Mesothelial cell of epicardium (in vitro differentiated cells): ENCODE results near the gene SNAPC1. TPM values are rescaled to one million over a fixed set of nuclear protein-coding genes. Genes with fewer than 3 reads are reported as not detected.
A peak's percentile ranks its signal among the peaks of the same experiment; 100 is the strongest.

Experiments used
- DNase-seq, 2 experiments: peaks; one replicate each; pipeline ENCODE4 v3.0.0; 2021; ENCODE audit warnings: low spot score in 2 of 2; ENCODE audit not compliant: unreplicated experiment in 2 of 2
- H3K27ac Mint-ChIP-seq: 2 replicates; pipeline ENCODE4 v1.8.0; 2021; ENCODE audit warnings: mixed read lengths
- H3K27me3 Mint-ChIP-seq: 2 replicates; pipeline ENCODE4 v1.8.0; 2021; ENCODE audit warnings: low read depth, mixed read lengths
- H3K36me3 Mint-ChIP-seq: 2 replicates; pipeline ENCODE4 v1.8.0; 2021; ENCODE audit warnings: mixed read lengths
- H3K4me1 Mint-ChIP-seq: 2 replicates; pipeline ENCODE4 v1.8.0; 2021; ENCODE audit warnings: mixed read lengths
- H3K4me3 Mint-ChIP-seq: 2 replicates; pipeline ENCODE4 v1.8.0; 2021; ENCODE audit warnings: mild to moderate bottlenecking, moderate library complexity, mixed read lengths
- H3K9me3 Mint-ChIP-seq: 2 replicates; pipeline ENCODE4 v1.8.0; 2021; ENCODE audit warnings: mixed read lengths
- total RNA-seq: library from RNA; stranded (reverse); gene quantifications from 3 replicates; pipeline ENCODE4 v1.2.1, GENCODE V29; 2021
- TF ChIP-seq, protein P1 (sequence below): fragments of 200-600 bp; sonication (generic); IDR thresholded peaks from one replicate; pipeline ENCODE4 v1.5.0; 2021; ENCODE audit warnings: antibody characterized with exemption; ENCODE audit not compliant: unreplicated experiment

Gene SNAPC1
- total RNA-seq, 1 donor from 2014 or later: 6.2 TPM

DNA sequence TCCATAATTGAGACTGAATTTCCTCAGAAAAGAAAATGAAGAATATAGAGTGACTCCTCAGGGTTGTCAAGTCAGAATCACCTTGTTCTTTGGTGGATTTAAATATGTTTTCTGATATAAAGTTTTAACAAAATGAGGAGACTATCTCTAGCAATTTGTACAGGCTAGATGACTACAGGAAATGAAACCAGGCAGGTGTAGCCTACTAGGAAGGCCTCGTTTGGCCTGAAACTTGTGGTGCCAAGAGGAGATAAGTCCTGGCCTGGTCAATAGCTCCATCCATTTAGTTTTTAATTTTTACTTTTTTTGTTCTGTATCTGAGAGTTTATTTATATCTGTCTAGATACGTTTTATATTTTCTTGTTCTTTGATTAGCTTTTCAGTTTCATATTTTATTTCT is 41.5 kb downstream of the SNAPC1 start:
- Mint-ChIP-seq H3K4me1 (peaks cover 5% of the 10 kb centered on the region), H3K9me3 (no peaks in the 10 kb centered on the region), H3K27me3 (peaks cover 2% of the 10 kb centered on the region), H3K4me3 (no peak overlapping the region), H3K27ac (no peak overlapping the region), H3K36me3 (peaks cover 2% of the 10 kb centered on the region)
- TF ChIP-seq, protein P1, sequence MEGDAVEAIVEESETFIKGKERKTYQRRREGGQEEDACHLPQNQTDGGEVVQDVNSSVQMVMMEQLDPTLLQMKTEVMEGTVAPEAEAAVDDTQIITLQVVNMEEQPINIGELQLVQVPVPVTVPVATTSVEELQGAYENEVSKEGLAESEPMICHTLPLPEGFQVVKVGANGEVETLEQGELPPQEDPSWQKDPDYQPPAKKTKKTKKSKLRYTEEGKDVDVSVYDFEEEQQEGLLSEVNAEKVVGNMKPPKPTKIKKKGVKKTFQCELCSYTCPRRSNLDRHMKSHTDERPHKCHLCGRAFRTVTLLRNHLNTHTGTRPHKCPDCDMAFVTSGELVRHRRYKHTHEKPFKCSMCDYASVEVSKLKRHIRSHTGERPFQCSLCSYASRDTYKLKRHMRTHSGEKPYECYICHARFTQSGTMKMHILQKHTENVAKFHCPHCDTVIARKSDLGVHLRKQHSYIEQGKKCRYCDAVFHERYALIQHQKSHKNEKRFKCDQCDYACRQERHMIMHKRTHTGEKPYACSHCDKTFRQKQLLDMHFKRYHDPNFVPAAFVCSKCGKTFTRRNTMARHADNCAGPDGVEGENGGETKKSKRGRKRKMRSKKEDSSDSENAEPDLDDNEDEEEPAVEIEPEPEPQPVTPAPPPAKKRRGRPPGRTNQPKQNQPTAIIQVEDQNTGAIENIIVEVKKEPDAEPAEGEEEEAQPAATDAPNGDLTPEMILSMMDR: no peak
- no peak for DNase-seq

DNA sequence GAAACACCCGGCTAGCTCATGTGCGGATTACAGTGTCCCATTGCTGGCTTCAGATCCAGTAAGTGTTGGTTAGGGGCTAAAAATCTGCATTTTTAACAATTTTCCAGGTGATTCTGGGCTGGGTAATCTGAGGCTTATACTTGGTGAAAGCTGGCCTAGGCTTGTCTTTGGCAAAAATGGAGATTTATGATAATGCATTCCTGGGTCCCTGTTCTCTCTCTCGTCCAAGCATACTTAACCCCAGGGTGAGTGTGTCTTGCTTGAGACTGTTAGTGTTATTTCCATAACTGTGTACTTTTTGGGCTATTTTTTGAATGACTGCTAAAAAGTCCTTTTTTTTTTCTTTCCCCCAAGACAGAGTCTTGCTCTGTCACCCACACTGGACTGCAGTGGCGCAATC is 43.2 kb downstream of the SNAPC1 start:
- no peak overlapping the region for H3K4me3 Mint-ChIP-seq
- peaks cover 2% of the 10 kb centered on the region for H3K36me3 Mint-ChIP-seq
- no peaks in the 10 kb centered on the region for H3K9me3 Mint-ChIP-seq
- no peaks in the 10 kb centered on the region for H3K4me1 Mint-ChIP-seq
- H3K27ac Mint-ChIP-seq: no peak overlapping the region
- no peak for DNase-seq
- peaks cover 7% of the 10 kb centered on the region for H3K27me3 Mint-ChIP-seq
- TF ChIP-seq, protein P1: no peak

- peak overlapping the region; percentile 27 for H3K27ac Mint-ChIP-seq
- DNase-seq: no peak
- peaks cover 45% of the 10 kb centered on the region for H3K27me3 Mint-ChIP-seq
- no peaks in the 10 kb centered on the region for H3K9me3 Mint-ChIP-seq
- H3K4me3 Mint-ChIP-seq: peak overlapping the region; percentile 83
- TF ChIP-seq, protein P1: no peak
- H3K4me1 Mint-ChIP-seq: peaks cover 4% of the 10 kb centered on the region
- no peaks in the 10 kb centered on the region for H3K36me3 Mint-ChIP-seq
Measured at GRCh38 chr14:61811882-61812346, 49.7 kb downstream of the SNAPC1 start.

DNA sequence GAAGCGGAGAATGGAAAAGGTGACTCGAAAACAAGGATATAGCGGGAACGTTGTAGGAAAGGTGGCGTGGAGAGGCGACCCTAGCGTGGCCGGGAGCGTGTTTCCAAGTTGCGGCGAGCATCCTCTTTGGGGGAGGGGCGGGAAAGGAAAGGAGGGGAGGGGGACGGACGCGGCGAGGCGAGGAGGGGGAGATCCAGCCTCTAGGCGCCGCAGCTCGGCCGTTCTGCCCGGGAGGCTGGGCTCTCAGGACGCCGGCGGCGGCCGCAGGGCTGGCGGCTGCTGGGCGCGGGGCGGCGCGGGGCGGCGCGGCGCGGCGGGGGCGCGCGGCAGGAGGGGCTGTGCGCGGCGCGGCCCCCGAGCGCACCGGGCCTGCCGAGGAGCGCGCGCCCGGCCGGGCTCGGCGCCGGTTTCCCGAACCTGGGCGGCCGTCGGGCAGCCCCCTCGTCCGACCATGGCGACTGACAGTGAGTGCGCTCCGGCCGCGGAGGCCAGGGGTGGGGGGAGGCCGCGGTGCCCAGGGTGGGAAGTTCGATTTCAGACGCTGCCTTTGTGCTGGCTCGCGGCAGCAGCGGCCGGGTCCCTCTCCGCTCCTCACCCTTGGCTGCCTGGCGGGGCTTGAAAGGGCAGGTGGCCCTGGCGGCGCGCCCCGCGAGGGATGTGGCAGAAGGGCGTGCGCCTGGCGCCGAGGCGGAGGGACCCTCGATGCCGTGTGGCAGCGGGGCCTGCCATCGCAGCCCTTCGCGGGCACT is 50.3 kb downstream of the SNAPC1 start, which contains the start of gene SYT16:
Gene SYT16, plus strand, starts transcription at position 357 of the 749 bp plus-strand sequence.
- DNase-seq: peak; percentile 27 to 49
- H3K4me3 Mint-ChIP-seq: peak within 1 kb of the TSS; percentile 84
- H3K36me3 Mint-ChIP-seq: no peaks in the 10 kb centered on the region
- H3K9me3 Mint-ChIP-seq: no peaks in the 10 kb centered on the region
- peak within 1 kb of the TSS; percentile 27 for H3K27ac Mint-ChIP-seq
- H3K4me1 Mint-ChIP-seq: peaks cover 4% of the 10 kb centered on the region
- TF ChIP-seq, protein P1: no peak
- peaks cover 45% of the 10 kb centered on the region for H3K27me3 Mint-ChIP-seq

- DNase-seq: no peak
- Mint-ChIP-seq H3K27ac (no peak overlapping the region), H3K4me1 (peaks cover 4% of the 10 kb centered on the region), H3K36me3 (no peaks in the 10 kb centered on the region), H3K27me3 (peaks cover 45% of the 10 kb centered on the region), H3K4me3 (peak overlapping the region; percentile 84), H3K9me3 (no peaks in the 10 kb centered on the region)
- TF ChIP-seq, protein P1: no peak
Measured at GRCh38 chr14:61813096-61813606, 50.9 kb downstream of the SNAPC1 start.
